Camera-type eye (tissue), 1 donor: Measurements from ENCODE around the gene IQUB. TPM values are rescaled to one million over a fixed set of nuclear protein-coding genes. Genes with fewer than 3 reads are reported as not detected.

Source experiments
- total RNA-seq: library from RNA; depleted of rRNA; stranded (reverse); fragments of >200 nt; gene quantifications from one replicate; pipeline ENCODE4 v1.2.3, GENCODE V29; 2014

The IQUB gene
- 4.2 TPM for total RNA-seq

GRCh38 chr7:123534383-123535260 is at the start of gene IQUB:
Gene IQUB (minus strand): TSS chr7:123534595. CDS start chr7:123512340, 22,255 bp downstream.

GRCh38 chr7:123557398-123558288 is 23.2 kb upstream of the IQUB start, which contains the start of gene NDUFA5:
Gene NDUFA5 (minus strand): TSS chr7:123557818. CDS start chr7:123557795, 23 bp downstream.

Other genes starting within 250 kb of the IQUB start
- 113 TPM for gene NDUFA5, start 23.2 kb upstream of the IQUB start, total RNA-seq
- not detected for gene ASB15, start 67.2 kb upstream of the IQUB start, total RNA-seq
- 6.0 TPM for gene LMOD2, start 121.3 kb upstream of the IQUB start, total RNA-seq
- 41.5 TPM for gene WASL, start 214.4 kb upstream of the IQUB start, total RNA-seq